Measurements from ENCODE around the gene HEPN1.
A peak's percentile ranks its signal among the peaks of the same experiment; 100 is the strongest.

The HEPN1 gene

DNA sequence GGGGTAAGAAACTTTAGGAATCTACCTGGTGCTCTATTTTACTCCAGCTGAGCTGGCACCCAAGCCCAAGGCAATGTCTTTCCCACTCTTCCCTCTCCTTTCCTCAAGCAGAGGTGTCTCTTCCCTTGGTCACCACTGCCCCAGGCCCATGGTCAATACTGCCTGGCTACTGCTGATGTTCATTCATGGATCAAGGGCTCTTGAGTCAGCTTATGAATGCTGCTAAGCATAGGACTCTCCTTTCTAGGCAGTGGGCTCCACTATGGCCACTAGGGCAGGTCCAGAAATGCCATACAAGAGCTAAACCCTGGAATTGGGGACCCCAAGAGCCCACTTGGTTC, 2.7 kb upstream of the HEPN1 start:
- Mint-ChIP-seq H3K36me3 (no peaks in the 10 kb centered on the region), H3K4me3 (no peak overlapping the region), H3K4me1 (no peaks in the 10 kb centered on the region), H3K27ac (no peak overlapping the region), H3K9me3 (no peaks in the 10 kb centered on the region)
- ATAC-seq (no peak), DNase-seq (ENCODE audit: low spot score in 2 of 2) (no peak)

DNA sequence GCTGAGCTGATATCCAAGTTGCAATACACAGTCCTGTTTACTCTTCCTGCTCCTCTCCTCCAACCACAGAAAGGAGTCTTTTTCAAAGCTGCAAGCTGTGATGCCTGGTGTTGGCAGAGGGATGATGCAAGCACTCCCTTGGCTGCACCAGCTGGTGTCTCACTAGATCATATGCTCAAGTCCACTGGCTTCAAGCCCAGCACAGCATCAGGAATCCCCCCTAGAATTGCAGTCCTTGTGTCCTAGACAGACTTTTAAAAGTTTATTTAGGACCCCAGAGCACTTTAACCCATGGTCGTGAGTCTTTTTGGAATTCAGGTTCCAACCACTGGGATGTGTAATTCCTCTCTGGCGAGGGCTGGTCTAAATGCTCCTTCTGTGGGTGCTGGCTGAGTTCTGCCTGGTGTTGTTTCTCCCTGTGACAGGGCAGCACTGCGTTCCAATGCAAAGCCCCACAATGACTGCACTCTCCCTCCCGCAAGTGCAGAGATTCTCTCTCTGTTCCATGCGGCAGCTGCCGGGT, 1.9 kb upstream of the HEPN1 start:
- DNase-seq (ENCODE audit: low spot score in 2 of 2) (no peak), ATAC-seq (no peak)
- Mint-ChIP-seq H3K27ac (no peak overlapping the region), H3K4me1 (no peaks in the 10 kb centered on the region), H3K36me3 (no peaks in the 10 kb centered on the region), H3K9me3 (no peaks in the 10 kb centered on the region), H3K4me3 (no peak overlapping the region)

DNA sequence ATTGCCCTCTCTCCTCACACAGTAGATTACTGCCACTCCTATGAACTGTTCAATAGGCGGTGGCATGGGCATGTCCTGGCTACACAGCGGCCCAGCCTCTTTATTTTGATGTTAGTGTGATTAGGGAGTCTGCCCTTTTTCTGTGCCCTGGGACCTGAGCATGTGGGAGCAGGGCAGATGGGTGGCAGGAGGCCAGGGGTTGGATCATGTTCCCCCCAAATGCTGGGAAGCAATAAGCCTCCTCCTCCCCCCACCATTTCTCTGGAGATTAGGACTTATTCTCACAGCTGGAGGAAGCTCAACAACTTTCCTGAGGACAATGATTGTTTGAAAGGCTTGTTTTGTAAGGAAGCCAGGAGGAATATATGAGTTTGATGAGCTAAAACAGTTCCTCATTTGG, 848 bp downstream of the HEPN1 start:
- Mint-ChIP-seq H3K9me3 (no peaks in the 10 kb centered on the region), H3K27ac (no peak overlapping the region), H3K4me3 (no peak overlapping the region), H3K4me1 (peaks cover 10% of the 10 kb centered on the region), H3K36me3 (no peaks in the 10 kb centered on the region)
- DNase-seq (ENCODE audit: low spot score in 2 of 2), result no peak
- no peak for ATAC-seq

DNA sequence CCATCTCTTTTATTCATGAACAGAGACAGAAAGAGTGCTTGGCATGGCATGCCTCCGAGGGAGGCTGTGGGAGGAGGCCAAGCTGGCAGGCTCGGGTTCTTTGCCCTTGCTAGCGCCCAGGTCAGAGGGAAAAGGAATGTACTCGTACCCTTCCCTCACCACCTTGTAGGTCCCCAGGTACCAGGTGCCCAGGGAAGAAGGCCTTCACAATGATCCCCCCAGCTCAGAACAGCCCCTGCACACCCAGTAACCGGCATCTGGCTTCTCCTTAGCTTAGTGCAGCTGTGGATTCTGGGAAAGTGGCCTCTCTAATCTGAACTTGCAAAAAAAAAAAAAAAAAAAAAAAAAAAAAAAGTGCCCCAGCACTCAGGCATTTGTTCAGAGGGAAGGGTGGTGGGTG, 1.3 kb downstream of the HEPN1 start:
- Mint-ChIP-seq H3K36me3 (no peaks in the 10 kb centered on the region), H3K9me3 (no peaks in the 10 kb centered on the region), H3K4me3 (peak overlapping the region; percentile 25), H3K4me1 (peaks cover 10% of the 10 kb centered on the region), H3K27ac (no peak overlapping the region)
- no peak for DNase-seq (ENCODE audit: low spot score in 2 of 2)
- ATAC-seq, result no peak

DNA sequence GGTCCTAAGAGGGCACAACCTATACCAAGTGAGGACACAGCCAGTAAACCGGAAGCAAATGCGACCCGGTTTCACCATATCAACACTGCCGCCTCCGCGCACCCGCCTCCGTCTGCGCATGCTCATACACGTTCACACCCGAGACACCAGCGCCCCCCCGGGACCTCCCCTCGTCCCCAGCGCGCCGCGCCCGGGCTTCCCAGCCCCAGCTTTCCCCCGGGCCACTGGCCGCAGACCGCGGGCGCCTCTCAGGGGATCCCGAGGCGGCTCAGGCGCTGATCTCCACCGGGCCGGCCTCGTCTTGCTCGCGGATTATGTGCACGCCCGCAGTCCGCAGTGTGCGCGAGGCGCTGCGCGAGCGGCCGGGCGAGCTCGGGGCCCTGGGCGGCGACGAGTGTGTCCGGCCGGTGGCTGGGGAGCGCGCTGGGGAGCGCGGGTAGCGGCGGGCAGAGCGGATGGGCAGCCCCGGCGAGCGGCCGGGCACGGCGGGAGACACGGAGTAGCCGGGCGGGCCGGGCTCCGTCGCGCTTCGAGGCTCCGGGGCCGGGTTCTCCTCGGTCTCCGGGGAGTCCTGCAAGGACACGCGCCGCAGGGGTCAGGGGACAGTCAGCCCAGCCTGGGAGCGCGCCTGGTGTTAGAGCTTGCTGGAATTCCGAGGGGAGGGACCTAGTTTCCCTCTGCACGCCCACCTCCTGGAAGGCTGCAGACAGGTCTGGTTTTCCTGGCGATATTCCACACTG, 2.0 kb downstream of the HEPN1 start:
- peak overlapping the region; percentile 25 for H3K4me3 Mint-ChIP-seq
- DNase-seq (ENCODE audit: low spot score in 2 of 2) (peak; percentile 63 to 85), ATAC-seq (peak; percentile 81)
- peaks cover 10% of the 10 kb centered on the region for H3K4me1 Mint-ChIP-seq
- no peaks in the 10 kb centered on the region for H3K36me3 Mint-ChIP-seq
- no peak overlapping the region for H3K27ac Mint-ChIP-seq
- no peaks in the 10 kb centered on the region for H3K9me3 Mint-ChIP-seq

DNA sequence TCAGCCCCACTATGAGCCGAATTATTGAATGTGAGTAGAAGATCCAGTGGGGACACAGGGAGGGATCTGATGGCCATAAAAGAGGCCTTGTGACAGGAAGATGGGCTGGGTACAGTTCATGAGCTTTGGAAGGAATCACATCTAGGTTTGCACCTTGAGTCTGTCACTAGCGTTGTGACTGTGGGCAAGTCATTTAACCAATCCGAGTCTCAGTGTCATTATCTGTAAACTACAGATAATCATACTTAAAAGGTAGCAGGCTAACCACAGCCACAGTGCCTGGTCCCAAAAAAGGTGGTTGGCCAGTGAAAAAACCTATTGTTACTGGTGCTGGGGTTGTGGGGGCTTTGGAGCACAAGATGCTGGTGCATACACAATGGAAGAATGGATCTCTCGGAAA, 3.8 kb downstream of the HEPN1 start:
- Mint-ChIP-seq H3K4me3 (no peak overlapping the region), H3K27ac (no peak overlapping the region)

DNA sequence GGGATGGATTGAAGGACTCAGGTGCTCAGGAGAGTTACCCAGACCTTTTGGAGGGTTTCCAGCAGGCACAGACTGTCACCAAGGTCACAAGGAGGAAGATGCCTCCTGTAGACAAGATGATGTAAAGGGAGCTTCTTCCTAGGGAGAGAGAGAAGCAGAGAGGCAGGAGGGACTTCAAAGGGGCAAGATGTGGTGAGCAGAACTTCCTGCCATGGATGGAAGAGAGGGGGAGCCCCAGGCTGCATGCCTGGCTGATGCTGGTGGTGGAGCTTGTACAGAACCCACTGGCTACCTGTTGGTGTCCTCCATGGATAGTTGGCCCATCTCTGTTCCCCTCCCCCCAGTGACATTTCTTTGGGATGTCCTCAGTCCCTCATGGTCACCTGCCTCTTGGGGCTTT, 4.2 kb downstream of the HEPN1 start:
- Mint-ChIP-seq H3K4me1 (peaks cover 10% of the 10 kb centered on the region), H3K36me3 (no peaks in the 10 kb centered on the region), H3K9me3 (no peaks in the 10 kb centered on the region), H3K27ac (no peak overlapping the region), H3K4me3 (no peak overlapping the region)
- DNase-seq (ENCODE audit: low spot score in 2 of 2) (no peak), ATAC-seq (no peak)

More for the DNA sequence above, 3.8 kb downstream of the HEPN1 start:
- DNase-seq (ENCODE audit: low spot score in 2 of 2) (no peak), ATAC-seq (no peak)
- Mint-ChIP-seq H3K9me3 (no peaks in the 10 kb centered on the region), H3K36me3 (no peaks in the 10 kb centered on the region), H3K4me1 (peaks cover 10% of the 10 kb centered on the region)

DNA sequence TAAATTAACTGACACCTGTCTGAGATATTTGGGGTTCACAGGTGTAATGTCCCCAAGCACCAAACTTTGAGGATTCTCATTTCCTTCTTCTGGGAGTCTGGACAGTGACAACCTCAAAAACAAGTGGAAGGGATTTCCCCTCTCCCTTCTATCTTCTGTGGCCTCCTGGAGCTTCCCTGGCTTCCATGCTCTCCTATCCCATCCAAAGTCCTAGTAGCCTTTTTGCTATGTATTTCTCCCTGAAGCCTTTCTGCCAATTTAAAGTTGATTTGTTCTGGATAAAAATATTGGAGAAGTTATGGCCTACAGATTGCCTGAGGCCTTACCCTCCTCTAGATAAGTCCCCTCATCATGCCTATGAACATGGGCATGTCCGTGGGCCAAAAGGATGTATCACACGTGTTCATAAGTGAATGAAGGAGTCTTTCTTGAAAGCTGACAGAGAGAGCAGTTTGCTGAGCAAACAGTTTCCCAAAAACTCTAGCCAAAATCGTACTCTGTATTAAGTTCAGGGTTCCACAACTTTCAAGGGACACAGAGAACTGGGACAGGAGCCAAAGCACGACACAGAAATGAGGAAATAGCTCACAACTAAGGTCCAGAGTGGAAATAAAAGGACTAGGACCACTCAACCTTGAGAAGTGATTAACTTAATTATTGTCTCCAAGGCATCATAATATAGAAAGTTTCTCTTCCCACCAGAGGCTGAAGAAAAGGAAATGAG, 10.1 kb downstream of the HEPN1 start:
- DNase-seq (ENCODE audit: low spot score in 2 of 2) (no peak), ATAC-seq (no peak)
- Mint-ChIP-seq H3K9me3 (no peaks in the 10 kb centered on the region), H3K4me1 (no peaks in the 10 kb centered on the region), H3K27ac (no peak overlapping the region), H3K36me3 (no peaks in the 10 kb centered on the region), H3K4me3 (no peak overlapping the region)

DNA sequence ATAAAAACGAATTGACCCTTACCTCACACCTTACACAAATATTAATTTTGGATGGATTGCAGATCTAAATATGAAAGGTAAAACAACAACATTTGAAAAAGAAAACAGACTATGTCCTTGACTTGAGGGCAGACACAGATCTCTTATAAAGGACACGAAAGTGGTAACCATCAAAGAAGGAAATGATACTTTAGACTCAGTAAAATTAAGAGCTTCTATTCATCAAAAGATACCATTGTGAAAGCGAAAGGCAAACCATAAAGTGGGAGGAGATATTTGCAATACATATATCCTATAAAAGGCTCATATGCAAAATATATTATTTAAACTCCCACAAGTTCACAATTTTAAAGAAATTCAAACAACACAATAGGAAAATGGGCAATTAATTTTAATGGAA, 11.7 kb downstream of the HEPN1 start:
- DNase-seq (ENCODE audit: low spot score in 2 of 2) (no peak), ATAC-seq (no peak)
- H3K4me3 Mint-ChIP-seq, result no peak overlapping the region
- no peaks in the 10 kb centered on the region for H3K4me1 Mint-ChIP-seq
- H3K36me3 Mint-ChIP-seq, result no peaks in the 10 kb centered on the region
- no peak overlapping the region for H3K27ac Mint-ChIP-seq
- H3K9me3 Mint-ChIP-seq, result no peaks in the 10 kb centered on the region

DNA sequence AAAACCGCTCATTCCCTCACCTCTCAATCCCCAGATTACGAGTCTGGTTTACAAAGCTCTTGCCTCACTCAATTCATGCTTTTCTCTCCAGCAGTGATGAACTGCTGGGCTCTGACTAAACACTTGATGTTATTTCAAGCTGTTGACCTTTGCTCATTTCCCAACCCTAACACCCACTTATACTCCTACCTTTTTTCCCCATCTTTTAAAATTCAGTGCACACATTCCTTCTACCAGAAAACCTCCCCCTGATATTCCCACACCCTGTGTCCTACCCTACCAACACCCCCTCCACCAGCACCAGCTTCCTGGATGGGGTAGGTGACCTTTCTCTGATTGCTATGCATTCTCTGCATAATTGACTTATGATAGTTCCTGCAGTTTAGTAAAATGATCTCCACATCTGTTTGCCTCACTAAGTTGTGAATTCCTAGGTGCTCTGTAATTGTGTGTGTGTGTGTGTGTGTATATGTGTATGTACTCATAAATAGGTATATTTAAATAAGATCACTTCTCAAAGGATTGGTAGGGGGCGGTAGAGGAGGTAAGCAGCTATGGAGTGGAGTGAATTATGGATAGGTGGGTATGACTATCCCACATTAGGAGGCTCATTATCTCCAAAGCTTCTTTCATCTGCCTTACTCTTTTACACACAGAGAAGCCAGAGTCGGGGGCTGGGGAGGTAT, 16.0 kb downstream of the HEPN1 start:
- Mint-ChIP-seq H3K4me1 (no peaks in the 10 kb centered on the region), H3K9me3 (no peaks in the 10 kb centered on the region), H3K27ac (no peak overlapping the region), H3K4me3 (no peak overlapping the region), H3K36me3 (no peaks in the 10 kb centered on the region)
- no peak for ATAC-seq
- DNase-seq (ENCODE audit: low spot score in 2 of 2), result peak in 1 of 2 donors; percentile 7

DNA sequence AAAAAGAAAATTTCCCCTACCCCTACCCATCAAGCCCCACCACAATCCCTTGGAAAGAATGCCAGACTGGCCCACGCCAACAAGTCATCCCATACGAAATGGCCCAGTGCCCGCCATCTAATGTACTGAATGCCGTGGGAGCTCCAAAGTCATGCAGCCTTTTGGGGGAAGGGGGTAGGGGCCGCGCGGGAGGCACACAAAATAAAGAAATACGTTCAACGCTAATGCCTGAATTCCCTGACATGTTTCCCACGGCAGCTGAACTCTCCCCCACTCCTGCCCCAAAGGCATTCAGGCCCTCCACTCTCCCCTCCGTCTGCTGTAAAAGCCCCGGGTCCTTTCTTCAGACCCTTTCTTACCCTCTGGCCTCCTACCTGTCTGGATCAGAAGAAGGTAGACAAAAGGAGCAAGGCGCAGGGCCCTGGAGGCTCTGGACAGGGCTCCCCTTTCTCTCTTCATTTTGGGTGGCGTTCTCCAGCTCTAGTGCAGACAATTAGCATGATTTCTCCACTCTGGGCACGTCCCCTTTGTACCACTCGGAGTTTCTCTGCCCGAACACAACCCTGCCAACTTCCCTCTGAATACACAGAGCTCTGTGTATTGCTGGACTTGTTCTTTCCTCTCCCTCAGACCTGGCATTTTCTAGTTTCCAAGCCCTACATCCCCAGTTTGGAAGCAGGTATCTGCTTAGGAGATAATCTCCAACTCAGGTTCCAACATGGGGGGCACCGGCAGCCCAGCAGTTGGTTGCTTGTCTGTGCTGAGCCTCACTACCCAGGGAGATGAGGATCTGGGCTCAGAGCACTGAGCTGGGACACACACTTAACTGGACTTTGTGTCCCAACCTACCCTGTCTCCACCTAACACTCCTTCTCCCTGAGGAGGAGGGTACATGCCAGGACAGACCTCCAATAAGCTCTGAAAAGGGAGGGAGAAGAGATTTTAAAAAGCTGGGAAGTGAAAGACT, 16.8 kb downstream of the HEPN1 start, which contains the start of gene HEPACAM:
HEPACAM (minus strand) TSS at position 500 of the 967 bp plus-strand sequence; CDS start at position 459, 41 bp downstream.
- H3K27ac Mint-ChIP-seq, result no peak within 1 kb of the TSS
- peak in 1 of 2 donors; percentile 30 for DNase-seq (ENCODE audit: low spot score in 2 of 2)
- H3K4me3 Mint-ChIP-seq, result no peak within 1 kb of the TSS
- no peaks in the 10 kb centered on the region for H3K4me1 Mint-ChIP-seq
- no peaks in the 10 kb centered on the region for H3K9me3 Mint-ChIP-seq
- no peaks in the 10 kb centered on the region for H3K36me3 Mint-ChIP-seq
- no peak for ATAC-seq

DNA sequence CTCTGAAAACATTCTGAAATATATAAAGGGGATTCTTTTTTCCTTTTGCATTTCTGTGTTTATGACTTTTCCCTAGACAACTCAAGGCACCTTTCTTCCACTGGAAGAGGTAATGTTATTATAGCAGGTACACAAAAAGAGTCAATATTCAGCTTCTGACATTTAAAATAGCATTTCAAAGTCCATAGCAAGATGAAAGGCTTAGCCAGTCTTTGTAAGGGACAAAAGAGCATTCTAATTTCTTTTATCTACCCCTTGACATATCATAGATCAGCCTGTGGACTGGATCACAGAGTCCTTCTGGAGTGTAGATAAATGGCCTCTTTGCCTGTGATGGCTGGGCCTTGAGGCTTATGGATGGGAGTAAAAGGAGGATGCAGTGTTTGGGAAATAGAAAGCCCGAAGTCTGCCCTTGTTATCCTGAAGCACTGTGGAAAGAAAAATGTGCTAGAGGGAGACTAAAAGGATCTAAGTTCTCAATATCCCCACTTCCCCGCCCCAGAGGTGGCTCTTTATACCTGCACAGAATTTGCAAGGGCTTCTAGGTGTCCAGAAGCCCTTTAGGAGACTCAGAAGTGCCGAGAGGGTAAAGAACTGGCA, 18.4 kb downstream of the HEPN1 start:
- Mint-ChIP-seq H3K9me3 (no peaks in the 10 kb centered on the region), H3K4me3 (no peak overlapping the region), H3K27ac (no peak overlapping the region), H3K36me3 (no peaks in the 10 kb centered on the region), H3K4me1 (no peaks in the 10 kb centered on the region)
- ATAC-seq (no peak), DNase-seq (ENCODE audit: low spot score in 2 of 2) (no peak)

DNA sequence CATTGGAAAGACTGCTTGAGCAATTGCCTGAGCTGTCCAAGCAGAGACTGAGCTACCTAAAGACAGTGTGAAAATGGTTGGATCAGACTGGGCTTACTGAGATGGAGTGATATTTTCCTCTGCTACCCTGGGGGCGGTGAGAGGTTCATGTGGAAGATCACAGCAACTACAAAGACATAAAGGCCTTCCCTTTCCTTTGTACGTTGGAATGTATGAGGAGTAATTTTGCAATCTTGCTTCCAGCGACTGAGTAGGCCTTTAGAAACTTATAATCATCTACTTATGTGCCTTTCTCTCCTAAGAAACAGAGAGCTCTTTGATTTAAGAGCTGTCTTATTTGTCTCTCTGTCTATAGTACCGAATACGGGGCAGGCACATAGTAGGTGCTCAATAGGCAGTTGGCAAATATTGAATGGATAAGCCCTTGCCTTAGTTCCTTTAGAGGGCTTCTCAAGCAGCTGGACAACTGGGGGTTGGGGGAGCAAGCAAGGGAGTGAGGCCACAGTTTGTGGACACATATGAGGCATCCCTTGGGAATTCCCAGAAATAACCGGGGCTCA, 19.2 kb downstream of the HEPN1 start:
- peak in 1 of 2 donors; percentile 34 for DNase-seq (ENCODE audit: low spot score in 2 of 2)
- Mint-ChIP-seq H3K27ac (no peak overlapping the region), H3K4me3 (no peak overlapping the region), H3K4me1 (no peaks in the 10 kb centered on the region), H3K9me3 (no peaks in the 10 kb centered on the region), H3K36me3 (no peaks in the 10 kb centered on the region)
- no peak for ATAC-seq

DNA sequence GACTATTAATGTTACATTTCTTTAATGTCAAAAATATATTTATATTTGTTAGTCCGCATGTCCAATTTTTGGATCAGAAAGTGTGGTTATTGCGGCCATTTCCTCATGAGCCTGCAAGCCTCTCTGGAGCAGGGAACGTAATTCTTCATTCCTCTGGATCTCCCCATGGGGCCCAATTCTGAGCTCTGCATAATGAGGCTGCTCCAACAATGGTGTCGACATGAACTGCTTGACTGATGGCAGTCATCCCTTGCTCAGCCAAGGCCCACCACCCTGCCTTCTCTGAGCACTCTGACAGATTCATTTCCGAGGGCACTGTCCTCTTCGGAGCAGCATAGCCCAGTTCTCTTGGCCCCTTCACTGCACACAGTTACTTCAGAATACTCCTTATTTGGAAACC, 19.9 kb downstream of the HEPN1 start:
- Mint-ChIP-seq H3K27ac (no peak overlapping the region), H3K9me3 (no peaks in the 10 kb centered on the region), H3K4me1 (peaks cover 4% of the 10 kb centered on the region), H3K4me3 (no peak overlapping the region), H3K36me3 (no peaks in the 10 kb centered on the region)
- ATAC-seq (no peak), DNase-seq (ENCODE audit: low spot score in 2 of 2) (no peak)
